PFSK-1 (cell line): Measurements from ENCODE around the gene GRM4.

Experiments used
- FOXP2 ChIP-seq: optimal IDR thresholded peaks from 2 replicates; pipeline ENCODE3; 2011; ENCODE audit warnings: borderline replicate concordance, control low read depth, inconsistent platforms; ENCODE audit not compliant: insufficient read depth; ENCODE audit errors: extremely low read length, extremely low read depth
- POLR2AphosphoS5 ChIP-seq: IDR thresholded peaks from 2 replicates; pipeline ENCODE4 v1.6.1; 2012; ENCODE audit warnings: low read depth, mild to moderate bottlenecking, control low read depth, low read length, moderate library complexity
- REST ChIP-seq, 2 experiments: IDR thresholded peaks; 2 replicates each; pipeline versions ENCODE4 v1.6.1 to v1.8.0; 2011 to 2012; ENCODE audit warnings: low read depth in 2 of 2, low read length in 2 of 2, control low read depth in 1 of 2, inconsistent platforms in 1 of 2, mild to moderate bottlenecking in 1 of 2, moderate library complexity in 1 of 2; ENCODE audit not compliant: insufficient read depth in 1 of 2
- SIN3A ChIP-seq: IDR thresholded peaks from 2 replicates; pipeline ENCODE4 v1.6.1; 2012; ENCODE audit warnings: mild to moderate bottlenecking, low read length, moderate library complexity, borderline replicate concordance; ENCODE audit not compliant: insufficient read depth
- TAF1 ChIP-seq: IDR thresholded peaks from 2 replicates; pipeline ENCODE4 v1.6.1; 2012; ENCODE audit warnings: low read length, control low read depth, borderline replicate concordance; ENCODE audit not compliant: insufficient read depth

GRM4 gene

GRCh38 chr6:33981861-33982260 is 164.0 kb downstream of the GRM4 start:
- TF ChIP-seq FOXP2 (no peak), SIN3A (no peak), POLR2AphosphoS5 (no peak), REST (IDR thresholded peaks at IDR 0.05; ENCODE audit: insufficient read depth in 1 of 2, low read depth in 2 of 2, low read length in 2 of 2) (no peak), TAF1 (no peak)

- TF ChIP-seq SIN3A (no peak), POLR2AphosphoS5 (no peak), FOXP2 (no peak), TAF1 (no peak), REST (IDR thresholded peaks at IDR 0.05; ENCODE audit: insufficient read depth in 1 of 2, low read depth in 2 of 2, low read length in 2 of 2) (no peak)
Observed at GRCh38 chr6:33981421-33981820, 164.5 kb downstream of the GRM4 start.

- TF ChIP-seq REST (IDR thresholded peaks at IDR 0.05; ENCODE audit: insufficient read depth in 1 of 2, low read depth in 2 of 2, low read length in 2 of 2) = no peak
- TF ChIP-seq SIN3A = no peak
- TF ChIP-seq FOXP2 = no peak
- TF ChIP-seq TAF1 = no peak
- TF ChIP-seq POLR2AphosphoS5 = no peak
Observed at GRCh38 chr6:33980176-33981175, 165.4 kb downstream of the GRM4 start.

GRCh38 chr6:33979750-33980149 is 166.1 kb downstream of the GRM4 start:
- TF ChIP-seq FOXP2 (no peak), POLR2AphosphoS5 (no peak), SIN3A (no peak), REST (IDR thresholded peaks at IDR 0.05; ENCODE audit: insufficient read depth in 1 of 2, low read depth in 2 of 2, low read length in 2 of 2) (no peak)
